Breast epithelium (tissue), 3 donors: Measurements from ENCODE around the gene ZNF143.

Source experiments
- CTCF ChIP-seq, 3 donors: fragments of 450-650 bp; IDR thresholded peaks; one replicate each; pipeline ENCODE4 v1.5.1; 2016 to 2017; ENCODE audit warnings: antibody characterized with exemption in 3 of 3, mild to moderate bottlenecking in 3 of 3, moderate library complexity in 3 of 3
- POLR2AphosphoS5 ChIP-seq, 3 donors: sonication (generic); formaldehyde crosslinking; IDR thresholded peaks; one replicate each; pipeline ENCODE4 v1.6.1; 2017; ENCODE audit warnings: antibody characterized with exemption in 3 of 3

- TF ChIP-seq CTCF (IDR thresholded peaks at IDR 0.05) (no peak), POLR2AphosphoS5 (IDR thresholded peaks at IDR 0.05) (no peak)
Measured at GRCh38 chr11:9470765-9471164, 10.0 kb downstream of the ZNF143 start.
